Activated naive CD4-positive, alpha-beta T cell treated with anti-CD3 and anti-CD28 coated beads for 36 hours (primary cell): Measurements from ENCODE around the gene GABRA1. TPM values are rescaled to one million over a fixed set of nuclear protein-coding genes. Genes with fewer than 3 reads are reported as not detected.
A peak's percentile ranks its signal among the peaks of the same experiment; 100 is the strongest.

Experiments used
- CTCF ChIA-PET: fragments of 350-600 bp; sonication (Branson Sonifier 250); formaldehyde crosslinking; loops from one replicate; lab custom pipeline; 2021; ENCODE audit warnings: antibody characterized with exemption; lab: Charles Lee
- DNase-seq: peaks from one replicate; pipeline ENCODE4 v3.0.0-alpha.2; 2020
- H3K27ac Mint-ChIP-seq: one replicate; pipeline ENCODE4 v1.8.0; 2021; ENCODE audit warnings: mild to moderate bottlenecking, mixed read lengths
- H3K27me3 Mint-ChIP-seq: one replicate; pipeline ENCODE4 v1.8.0; 2021; ENCODE audit warnings: low read depth, mixed read lengths
- H3K36me3 Mint-ChIP-seq: one replicate; pipeline ENCODE4 v1.8.0; 2021; ENCODE audit warnings: low read depth, mixed read lengths
- H3K4me1 Mint-ChIP-seq: one replicate; pipeline ENCODE4 v1.8.0; 2021; ENCODE audit warnings: low read depth, mixed read lengths
- H3K4me3 Mint-ChIP-seq: one replicate; pipeline ENCODE4 v1.8.0; 2021; ENCODE audit warnings: mild to moderate bottlenecking, moderate library complexity, mixed read lengths
- H3K9me3 Mint-ChIP-seq: one replicate; pipeline ENCODE4 v1.8.0; 2021; ENCODE audit warnings: mixed read lengths
- intact Hi-C: fragments of 100-400 bp; cut with micrococcal nuclease; formaldehyde crosslinking; loops from one replicate; pipeline ENCODE4 v1.15.1; 2023
- total RNA-seq, 2 experiments: library from RNA; stranded (reverse); gene quantifications; one replicate each; pipeline ENCODE4 v1.2.3, GENCODE V29; 2021

GABRA1 gene
- total RNA-seq: not detected

- Mint-ChIP-seq H3K4me1 (no peaks in the 10 kb centered on the region), H3K27ac (no peak within 1 kb of the TSS), H3K4me3 (no peak within 1 kb of the TSS), H3K9me3 (no peaks in the 10 kb centered on the region), H3K36me3 (no peaks in the 10 kb centered on the region), H3K27me3 (peaks cover 27% of the 10 kb centered on the region)
- CTCF ChIA-PET: interaction anchor here (0.6 to 0.7 kb wide), 2 partner anchors 61 to 454 kb away, joined by 3 read pairs; no protein-coding TSS in a partner anchor
- no peak for DNase-seq
- intact Hi-C loops: no loop called here
Observed at GRCh38 chr5:161847941-161848391, at the start of gene GABRA1. Gene GABRA1, plus strand, starts transcription at chr5:161848120. Its CDS starts 2,691 bp downstream, at chr5:161850811.

DNA sequence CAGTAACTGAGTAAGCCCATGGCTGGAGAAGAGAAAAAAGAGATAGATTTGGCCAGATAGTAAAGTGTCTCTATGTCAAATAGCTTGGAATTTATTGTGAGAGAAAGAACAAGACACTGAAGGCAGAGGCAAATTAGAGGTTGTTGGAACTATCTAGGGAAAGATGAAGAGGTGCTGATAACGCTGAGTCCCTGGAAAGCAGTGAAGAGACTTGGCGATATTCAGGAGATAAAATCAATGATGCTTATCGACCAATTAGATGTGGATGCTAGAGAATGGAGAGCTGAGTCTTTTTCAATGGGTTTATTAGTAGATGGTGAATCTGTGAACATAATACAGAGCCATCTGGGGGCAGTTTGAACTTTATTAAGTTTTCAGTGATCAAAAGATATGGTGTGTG, 48.6 kb upstream of the GABRA1 start:
- CTCF ChIA-PET: no interaction called here
- Mint-ChIP-seq H3K27ac (no peak overlapping the region), H3K9me3 (no peaks in the 10 kb centered on the region), H3K4me1 (no peaks in the 10 kb centered on the region), H3K36me3 (no peaks in the 10 kb centered on the region), H3K4me3 (no peak overlapping the region), H3K27me3 (no peaks in the 10 kb centered on the region)
- DNase-seq: no peak
- intact Hi-C loops: no loop called here

- DNase-seq: no peak
- Mint-ChIP-seq H3K36me3 (no peaks in the 10 kb centered on the region), H3K27me3 (no peaks in the 10 kb centered on the region), H3K27ac (no peak overlapping the region), H3K9me3 (peaks cover 2% of the 10 kb centered on the region), H3K4me1 (no peaks in the 10 kb centered on the region), H3K4me3 (no peak overlapping the region)
- intact Hi-C loops: no loop called here
- CTCF ChIA-PET: no interaction called here
Observed at GRCh38 chr5:161804263-161804662, 43.7 kb upstream of the GABRA1 start.

DNA sequence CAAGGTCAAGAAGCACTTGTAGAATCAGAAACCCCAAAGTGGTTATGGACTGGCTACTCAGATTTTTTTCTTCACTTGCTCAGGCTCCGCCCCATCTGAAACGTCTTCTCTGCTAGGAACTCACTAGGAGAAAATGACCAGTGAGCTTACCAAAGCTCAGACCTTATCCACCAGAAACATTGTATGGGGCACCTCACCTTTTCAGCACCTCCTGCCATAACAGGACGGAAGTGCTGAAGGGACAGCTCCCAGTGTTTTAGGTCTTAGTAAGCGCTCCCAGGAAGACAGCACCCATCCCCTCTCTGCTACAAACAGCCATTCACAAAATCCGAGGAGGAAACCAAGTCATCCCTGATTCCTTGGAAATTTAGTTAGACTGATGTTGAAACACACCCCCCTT, 1.2 kb upstream of the GABRA1 start:
- H3K27me3 Mint-ChIP-seq: peaks cover 27% of the 10 kb centered on the region
- H3K27ac Mint-ChIP-seq: no peak overlapping the region
- no peaks in the 10 kb centered on the region for H3K36me3 Mint-ChIP-seq
- no peaks in the 10 kb centered on the region for H3K4me1 Mint-ChIP-seq
- CTCF ChIA-PET: no interaction called here
- intact Hi-C loops: no loop called here
- no peaks in the 10 kb centered on the region for H3K9me3 Mint-ChIP-seq
- H3K4me3 Mint-ChIP-seq: no peak overlapping the region
- DNase-seq: peak; percentile 8

GRCh38 chr5:161847447-161847846, 473 bp upstream of the GABRA1 start:
- Mint-ChIP-seq H3K4me1 (no peaks in the 10 kb centered on the region), H3K27ac (no peak overlapping the region), H3K9me3 (no peaks in the 10 kb centered on the region), H3K4me3 (no peak overlapping the region), H3K27me3 (peaks cover 27% of the 10 kb centered on the region), H3K36me3 (no peaks in the 10 kb centered on the region)
- intact Hi-C loops: no loop called here
- no peak for DNase-seq
- CTCF ChIA-PET: interaction anchor here (0.6 kb wide), 1 partner anchor 454 kb away, joined by 3 read pairs; no protein-coding TSS in a partner anchor

- CTCF ChIA-PET: no interaction called here
- Mint-ChIP-seq H3K27me3 (peaks cover 27% of the 10 kb centered on the region), H3K4me1 (no peaks in the 10 kb centered on the region), H3K4me3 (no peak overlapping the region), H3K27ac (no peak overlapping the region), H3K36me3 (no peaks in the 10 kb centered on the region), H3K9me3 (no peaks in the 10 kb centered on the region)
- no peak for DNase-seq
- intact Hi-C loops: loop anchor here (2.0 to 5.0 kb wide), 2 partner anchors 1496 to 1557 kb away; no protein-coding TSS in a partner anchor
Observed at GRCh38 chr5:161850491-161850890, 2.6 kb downstream of the GABRA1 start.

DNA sequence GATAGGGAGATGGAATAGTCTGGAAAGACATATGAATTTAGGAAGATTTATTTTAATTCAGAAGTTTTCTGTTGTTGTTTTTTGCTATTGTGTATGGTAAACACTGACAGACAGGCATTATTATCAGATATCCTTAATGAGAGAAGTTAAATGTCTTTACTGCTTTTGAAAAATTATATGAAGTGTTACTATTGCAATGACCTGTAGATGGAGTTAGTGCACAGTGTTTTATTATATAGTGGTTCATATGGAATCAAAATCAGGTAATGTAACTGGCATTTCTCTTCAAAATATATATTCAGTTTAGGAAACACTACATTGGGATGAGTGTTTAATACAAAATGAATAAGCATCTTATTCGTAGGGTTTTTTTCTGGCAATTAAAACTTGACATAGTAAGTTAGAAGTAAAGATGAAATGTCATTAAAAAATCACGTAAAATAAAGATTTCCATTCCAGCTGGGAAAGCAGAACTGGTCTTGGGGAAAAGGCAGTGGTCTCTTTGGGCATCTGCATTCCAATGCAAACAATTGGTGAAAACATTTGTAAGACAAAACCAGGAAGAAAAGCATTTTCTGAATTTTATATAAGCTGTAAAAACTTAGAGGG, 3.9 kb downstream of the GABRA1 start:
- no peak for DNase-seq
- Mint-ChIP-seq H3K9me3 (no peaks in the 10 kb centered on the region), H3K27me3 (peaks cover 23% of the 10 kb centered on the region)

DNA sequence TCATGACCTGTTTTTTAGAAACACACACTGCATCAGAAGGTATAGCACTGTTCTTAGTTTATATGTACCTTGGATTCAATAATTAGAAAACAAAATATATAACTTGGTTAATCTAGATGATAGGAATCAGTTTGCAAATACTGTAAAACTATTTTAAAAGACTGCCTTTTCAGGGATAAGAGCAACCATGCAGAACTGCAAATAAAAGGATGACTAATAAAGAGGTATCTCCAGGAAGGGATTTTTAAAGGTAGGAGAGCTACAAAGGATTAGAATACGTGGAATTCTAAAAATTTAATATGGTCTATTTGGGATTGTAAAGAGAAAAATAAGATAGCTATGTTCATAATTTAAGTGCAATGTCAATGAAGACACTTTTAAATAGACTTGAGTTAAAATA, 9.4 kb downstream of the GABRA1 start:
- no peaks in the 10 kb centered on the region for H3K27me3 Mint-ChIP-seq
- CTCF ChIA-PET: interaction anchor here (0.7 kb wide), 1 partner anchor 10 kb away, joined by 3 read pairs; no protein-coding TSS in a partner anchor
- intact Hi-C loops: no loop called here
- H3K27ac Mint-ChIP-seq: no peak overlapping the region
- no peaks in the 10 kb centered on the region for H3K36me3 Mint-ChIP-seq
- H3K4me1 Mint-ChIP-seq: no peaks in the 10 kb centered on the region
- H3K4me3 Mint-ChIP-seq: no peak overlapping the region
- peaks cover 2% of the 10 kb centered on the region for H3K9me3 Mint-ChIP-seq
- DNase-seq: no peak

More for the DNA sequence above, 3.9 kb downstream of the GABRA1 start:
- Mint-ChIP-seq H3K4me1 (no peaks in the 10 kb centered on the region), H3K4me3 (no peak overlapping the region), H3K36me3 (no peaks in the 10 kb centered on the region), H3K27ac (no peak overlapping the region)
- CTCF ChIA-PET: no interaction called here
- intact Hi-C loops: loop anchor here (2.0 to 5.0 kb wide), 2 partner anchors 1495 to 1556 kb away; no protein-coding TSS in a partner anchor

GRCh38 chr5:161863259-161863658, 15.3 kb downstream of the GABRA1 start:
- H3K9me3 Mint-ChIP-seq: peaks cover 2% of the 10 kb centered on the region
- DNase-seq: no peak
- no peaks in the 10 kb centered on the region for H3K27me3 Mint-ChIP-seq
- CTCF ChIA-PET: no interaction called here
- intact Hi-C loops: no loop called here
- H3K4me1 Mint-ChIP-seq: no peaks in the 10 kb centered on the region
- H3K4me3 Mint-ChIP-seq: no peak overlapping the region
- no peaks in the 10 kb centered on the region for H3K36me3 Mint-ChIP-seq
- no peak overlapping the region for H3K27ac Mint-ChIP-seq

DNA sequence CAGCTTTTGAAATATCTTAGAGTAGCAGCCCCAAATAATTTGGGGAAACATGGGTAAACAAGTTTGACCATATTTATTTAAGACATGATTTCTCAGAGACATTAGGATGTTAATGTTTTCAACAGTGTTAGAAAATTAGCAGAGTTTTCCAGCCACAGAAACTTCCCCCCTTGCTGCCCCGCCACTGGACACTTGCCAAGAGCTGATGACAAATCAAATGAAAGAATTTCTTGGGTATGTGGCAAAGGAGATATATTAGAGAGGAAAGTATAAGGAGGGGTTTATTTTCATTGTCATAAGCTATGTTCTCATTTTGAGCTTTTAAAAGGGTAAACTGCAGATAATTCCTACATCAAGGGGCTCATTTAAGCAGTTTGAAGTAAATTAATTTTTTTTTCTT, 15.9 kb downstream of the GABRA1 start:
- CTCF ChIA-PET: no interaction called here
- intact Hi-C loops: no loop called here
- no peak for DNase-seq
- no peak overlapping the region for H3K27ac Mint-ChIP-seq
- H3K36me3 Mint-ChIP-seq: no peaks in the 10 kb centered on the region
- H3K27me3 Mint-ChIP-seq: no peaks in the 10 kb centered on the region
- peaks cover 2% of the 10 kb centered on the region for H3K9me3 Mint-ChIP-seq
- no peak overlapping the region for H3K4me3 Mint-ChIP-seq
- no peaks in the 10 kb centered on the region for H3K4me1 Mint-ChIP-seq

GRCh38 chr5:161865510-161865909, 17.6 kb downstream of the GABRA1 start:
- Mint-ChIP-seq H3K27me3 (no peaks in the 10 kb centered on the region), H3K4me1 (no peaks in the 10 kb centered on the region), H3K9me3 (no peaks in the 10 kb centered on the region), H3K4me3 (no peak overlapping the region), H3K27ac (no peak overlapping the region), H3K36me3 (no peaks in the 10 kb centered on the region)
- DNase-seq: no peak
- intact Hi-C loops: no loop called here
- CTCF ChIA-PET: no interaction called here

DNA sequence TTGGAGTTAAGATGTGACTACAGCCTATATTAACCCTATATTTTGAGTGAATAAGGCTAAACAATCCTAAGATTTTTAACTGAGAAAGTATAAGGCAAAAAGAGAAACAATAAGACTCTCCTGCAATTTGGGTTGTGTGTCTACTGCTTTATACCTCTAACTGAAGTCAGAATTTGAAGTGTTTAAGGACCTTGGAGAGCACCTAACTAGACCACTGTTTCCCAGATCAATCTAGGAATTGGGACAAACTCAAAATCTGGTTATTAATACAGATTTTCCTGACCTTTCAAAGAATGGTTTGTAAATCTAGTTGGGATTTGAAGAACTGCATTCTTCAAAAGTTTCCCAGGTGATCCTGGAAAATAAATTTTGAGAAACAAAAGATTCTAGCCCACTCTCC, 42.1 kb downstream of the GABRA1 start:
- H3K4me1 Mint-ChIP-seq: no peaks in the 10 kb centered on the region
- no peak for DNase-seq
- no peaks in the 10 kb centered on the region for H3K27me3 Mint-ChIP-seq
- intact Hi-C loops: no loop called here
- CTCF ChIA-PET: interaction anchor here (0.6 kb wide), 1 partner anchor 1046 kb away, joined by 3 read pairs; no protein-coding TSS in a partner anchor
- no peak overlapping the region for H3K27ac Mint-ChIP-seq
- H3K9me3 Mint-ChIP-seq: peaks cover 2% of the 10 kb centered on the region
- H3K36me3 Mint-ChIP-seq: no peaks in the 10 kb centered on the region
- H3K4me3 Mint-ChIP-seq: no peak overlapping the region

- no peak for DNase-seq
- H3K27me3 Mint-ChIP-seq: no peaks in the 10 kb centered on the region
- H3K9me3 Mint-ChIP-seq: peaks cover 4% of the 10 kb centered on the region
- CTCF ChIA-PET: no interaction called here
- H3K4me3 Mint-ChIP-seq: no peak overlapping the region
- no peaks in the 10 kb centered on the region for H3K4me1 Mint-ChIP-seq
- intact Hi-C loops: no loop called here
- no peaks in the 10 kb centered on the region for H3K36me3 Mint-ChIP-seq
- H3K27ac Mint-ChIP-seq: no peak overlapping the region
Observed at GRCh38 chr5:161895514-161895913, 47.6 kb downstream of the GABRA1 start.
